HL-60 (cell line): ENCODE data around the gene CCDC183.

Experiments used
- DNase-seq, 2 experiments: peaks; one replicate each; pipeline ENCODE4 v3.0.0-alpha.2; 2010 to 2020; ENCODE audit warnings: low read depth in 1 of 2, low spot score in 1 of 2
- H3K27ac ChIP-seq: fragments of 250-450 bp; sonication (Bioruptor Pico); replicated peaks from 2 replicates; pipeline ENCODE4 v1.5.1; 2020; ENCODE audit warnings: mild to moderate bottlenecking, moderate library complexity
- H3K27me3 ChIP-seq: fragments of 250-450 bp; sonication (Bioruptor Pico); 2 replicates; pipeline ENCODE4 v1.5.1; 2021; ENCODE audit warnings: mild to moderate bottlenecking, moderate library complexity; ENCODE audit not compliant: insufficient read depth, poor library complexity, severe bottlenecking
- H3K4me3 ChIP-seq: replicated peaks from 2 replicates; pipeline ENCODE4 v1.5.1; 2011; ENCODE audit warnings: mild to moderate bottlenecking, control low read depth, low read length; ENCODE audit not compliant: insufficient read depth
- CTCF ChIP-seq: IDR thresholded peaks from one replicate; pipeline ENCODE4 v1.5.1; 2011; ENCODE audit warnings: low read length, control low read depth, inconsistent platforms; ENCODE audit not compliant: insufficient read depth
- GABPA ChIP-seq: IDR thresholded peaks from 2 replicates; pipeline ENCODE4 v1.6.1; 2012; ENCODE audit warnings: low read depth
- POLR2AphosphoS5 ChIP-seq: IDR thresholded peaks from 2 replicates; pipeline ENCODE4 v1.6.1; 2012; ENCODE audit warnings: low read depth
- REST ChIP-seq: IDR thresholded peaks from 2 replicates; pipeline ENCODE4 v1.6.1; 2012; ENCODE audit warnings: low read depth; ENCODE audit not compliant: insufficient replicate concordance
- SPI1 ChIP-seq: IDR thresholded peaks from 2 replicates; pipeline ENCODE4 v1.6.1; 2012; ENCODE audit warnings: low read depth, mild to moderate bottlenecking, borderline replicate concordance

Gene CCDC183

GRCh38 chr9:136827794-136828473 is 31.8 kb downstream of the CCDC183 start:
- TF ChIP-seq REST (no peak), SPI1 (no peak), POLR2AphosphoS5 (no peak; the same call in 1 of the 2 replicates), GABPA (no peak), CTCF (no peak)
- DNase-seq, result no peak
- no peak overlapping the region for H3K27ac ChIP-seq
- H3K27me3 ChIP-seq, result no peaks in the 10 kb centered on the region
- H3K4me3 ChIP-seq, result no peak overlapping the region

- Histone ChIP-seq H3K27ac (no peak overlapping the region), H3K27me3 (no peaks in the 10 kb centered on the region), H3K4me3 (no peak overlapping the region)
- no peak for DNase-seq
- no peak for TF ChIP-seq REST
- no peak for TF ChIP-seq CTCF
- no peak; the same call in 1 of the 2 replicates for TF ChIP-seq POLR2AphosphoS5
- no peak for TF ChIP-seq GABPA
- TF ChIP-seq SPI1, result no peak
These were observed 32.5 kb downstream of the CCDC183 start for GRCh38 chr9:136828474-136829140.

GRCh38 chr9:136829412-136829811 is 33.3 kb downstream of the CCDC183 start:
- no peak for DNase-seq
- Histone ChIP-seq H3K27ac (no peak overlapping the region), H3K4me3 (no peak overlapping the region), H3K27me3 (no peaks in the 10 kb centered on the region)
- TF ChIP-seq REST (no peak), SPI1 (no peak), GABPA (no peak), POLR2AphosphoS5 (no peak), CTCF (no peak)
